Urinary bladder (tissue), 4 donors: ENCODE data around the gene NFATC1. TPM values are rescaled to one million over a fixed set of nuclear protein-coding genes. Genes with fewer than 3 reads are reported as not detected.
A peak's percentile ranks its signal among the peaks of the same experiment; 100 is the strongest.

ENCODE experiments used
- DNase-seq: peaks from one replicate; pipeline ENCODE4 v3.0.0-alpha.2; 2015; ENCODE audit errors: extremely low spot score
- H3K27ac ChIP-seq: one replicate; pipeline ENCODE4 v1.5.1; 2013; ENCODE audit warnings: low read depth, mild to moderate bottlenecking, moderate library complexity
- H3K36me3 ChIP-seq: one replicate; pipeline ENCODE4 v1.6.1; 2013; ENCODE audit warnings: mild to moderate bottlenecking, moderate library complexity; ENCODE audit not compliant: insufficient read depth
- H3K4me1 ChIP-seq: one replicate; pipeline ENCODE4 v1.6.1; 2013; ENCODE audit warnings: mild to moderate bottlenecking, moderate library complexity; ENCODE audit not compliant: insufficient read depth
- H3K4me3 ChIP-seq: one replicate; pipeline ENCODE4 v1.5.1; 2013; ENCODE audit warnings: low read depth, low read length
- WGBS: extraction: QIAGEN DNeasy Blood & Tissue Kit; methylation state at CpG from one replicate; pipeline ENCODE4 v1.1.7; 2013; 5-methylcytosine and 5-hydroxymethylcytosine counted together
- polyA plus RNA-seq: library from polyadenylated mRNA; stranded (reverse); fragments of 200-250 nt; gene quantifications from one replicate; pipeline ENCODE4 v1.2.3, GENCODE V29; 2013
- total RNA-seq: library from RNA; depleted of rRNA; stranded (reverse); fragments of >200 nt; gene quantifications from one replicate; pipeline ENCODE4 v1.2.3, GENCODE V29; 2014
- donor health status: healthy with polysubstance abuse.
- donor health status: healthy.

Gene NFATC1
- total and polyA plus RNA-seq, 2 donors = 8.5 to 11.3 TPM

- no peaks in the 10 kb centered on the region for H3K36me3 ChIP-seq
- H3K4me3 ChIP-seq = no peak overlapping the region
- 81% methylated on average over 8 of the region's 9 CpGs for WGBS
- H3K4me1 ChIP-seq = no peaks in the 10 kb centered on the region
- no peak for DNase-seq
- H3K27ac ChIP-seq = peak overlapping the region; percentile 18
Observed at GRCh38 chr18:79521416-79522205, 125.9 kb downstream of the NFATC1 start.

GRCh38 chr18:79522451-79523205 lies 126.9 kb downstream of the NFATC1 start:
- Histone ChIP-seq H3K4me3 (no peak overlapping the region), H3K4me1 (no peaks in the 10 kb centered on the region), H3K27ac (peak overlapping the region; percentile 14), H3K36me3 (no peaks in the 10 kb centered on the region)
- 94% methylated on average over 17 of the region's 17 CpGs for WGBS
- DNase-seq = no peak

GRCh38 chr18:79523206-79523735 lies 127.5 kb downstream of the NFATC1 start:
- Histone ChIP-seq H3K4me1 (no peaks in the 10 kb centered on the region), H3K4me3 (no peak overlapping the region), H3K27ac (no peak overlapping the region), H3K36me3 (no peaks in the 10 kb centered on the region)
- WGBS = 82% methylated on average over 11 of the region's 11 CpGs
- no peak for DNase-seq

- WGBS = 85% methylated on average over 13 of the region's 13 CpGs
- H3K36me3 ChIP-seq = no peaks in the 10 kb centered on the region
- no peak overlapping the region for H3K27ac ChIP-seq
- DNase-seq = no peak
- H3K4me1 ChIP-seq = no peaks in the 10 kb centered on the region
- no peak overlapping the region for H3K4me3 ChIP-seq
Observed at GRCh38 chr18:79523736-79524180, 128.0 kb downstream of the NFATC1 start.

GRCh38 chr18:79524181-79525078 lies 128.7 kb downstream of the NFATC1 start:
- H3K27ac ChIP-seq = no peak overlapping the region
- no peak for DNase-seq
- H3K4me1 ChIP-seq = no peaks in the 10 kb centered on the region
- no peak overlapping the region for H3K4me3 ChIP-seq
- no peaks in the 10 kb centered on the region for H3K36me3 ChIP-seq
- 92% methylated on average over 63 of the region's 63 CpGs for WGBS

GRCh38 chr18:79525556-79526467 lies 130.1 kb downstream of the NFATC1 start:
- H3K4me1 ChIP-seq = no peaks in the 10 kb centered on the region
- 58% methylated on average over 39 of the region's 39 CpGs for WGBS
- H3K27ac ChIP-seq = no peak overlapping the region
- DNase-seq = no peak
- H3K36me3 ChIP-seq = no peaks in the 10 kb centered on the region
- H3K4me3 ChIP-seq = no peak overlapping the region

GRCh38 chr18:79526468-79527460 lies 131.0 kb downstream of the NFATC1 start:
- no peaks in the 10 kb centered on the region for H3K4me1 ChIP-seq
- 85% methylated on average over 44 of the region's 44 CpGs for WGBS
- no peak overlapping the region for H3K27ac ChIP-seq
- no peak for DNase-seq
- no peak overlapping the region for H3K4me3 ChIP-seq
- no peaks in the 10 kb centered on the region for H3K36me3 ChIP-seq

GRCh38 chr18:79527656-79528315 lies 132.1 kb downstream of the NFATC1 start:
- Histone ChIP-seq H3K4me1 (no peaks in the 10 kb centered on the region), H3K36me3 (no peaks in the 10 kb centered on the region), H3K27ac (no peak overlapping the region), H3K4me3 (no peak overlapping the region)
- DNase-seq = no peak
- 94% methylated on average over 16 of the region's 16 CpGs for WGBS

GRCh38 chr18:79528316-79528695 lies 132.6 kb downstream of the NFATC1 start:
- H3K4me3 ChIP-seq = no peak overlapping the region
- no peaks in the 10 kb centered on the region for H3K36me3 ChIP-seq
- 95% methylated on average over 17 of the region's 17 CpGs for WGBS
- no peak for DNase-seq
- no peak overlapping the region for H3K27ac ChIP-seq
- no peaks in the 10 kb centered on the region for H3K4me1 ChIP-seq

GRCh38 chr18:79528846-79529245 lies 133.1 kb downstream of the NFATC1 start:
- WGBS = 60% methylated on average over 26 of the region's 26 CpGs
- Histone ChIP-seq H3K27ac (no peak overlapping the region), H3K36me3 (no peaks in the 10 kb centered on the region), H3K4me3 (no peak overlapping the region), H3K4me1 (no peaks in the 10 kb centered on the region)
- DNase-seq = no peak

GRCh38 chr18:79529296-79529695 lies 133.6 kb downstream of the NFATC1 start:
- DNase-seq = no peak
- Histone ChIP-seq H3K4me1 (no peaks in the 10 kb centered on the region), H3K4me3 (no peak overlapping the region), H3K36me3 (no peaks in the 10 kb centered on the region), H3K27ac (no peak overlapping the region)
- WGBS = 82% methylated on average over 20 of the region's 20 CpGs
